ENCODE measurements around the gene HMCN2. TPM values are rescaled to one million over a fixed set of nuclear protein-coding genes. Genes with fewer than 3 reads are reported as not detected.

The HMCN2 gene
- total and polyA plus RNA-seq, 9 donors = 0.12 to 4.2 (median 0.98) TPM

- H3K4me1 ChIP-seq (ENCODE audit: insufficient read depth) = no peaks in the 10 kb centered on the region
- H3K27ac ChIP-seq = no peak overlapping the region
- no peak for DNase-seq
- TF ChIP-seq POLR2A (IDR thresholded peaks at IDR 0.05) (no peak), EP300 (IDR thresholded peaks at IDR 0.05) (no peak), CTCF (IDR thresholded peaks at IDR 0.05) (no peak)
- no peaks in the 10 kb centered on the region for H3K27me3 ChIP-seq
- H3K4me3 ChIP-seq = no peak overlapping the region
- H3K36me3 ChIP-seq = no peaks in the 10 kb centered on the region
- H3K9me3 ChIP-seq = no peaks in the 10 kb centered on the region
- intact Hi-C loops (cut with DNase I) = no loop called here
- WGBS, 3 donors = 64 to 69% (median 67%) methylated on average over 11 of the region's 11 CpGs
Observed at GRCh38 chr9:130295431-130295830, 29.9 kb downstream of the HMCN2 start.

- WGBS, 3 donors = 85 to 90% (median 89%) methylated on average over 10 of the region's 10 CpGs
- DNase-seq = no peak
- H3K36me3 ChIP-seq = no peaks in the 10 kb centered on the region
- H3K27ac ChIP-seq = no peak overlapping the region
- no peaks in the 10 kb centered on the region for H3K9me3 ChIP-seq
- H3K4me1 ChIP-seq (ENCODE audit: insufficient read depth) = no peaks in the 10 kb centered on the region
- TF ChIP-seq EP300 (IDR thresholded peaks at IDR 0.05) (no peak), CTCF (IDR thresholded peaks at IDR 0.05) (no peak), POLR2A (IDR thresholded peaks at IDR 0.05) (no peak)
- no peaks in the 10 kb centered on the region for H3K27me3 ChIP-seq
- H3K4me3 ChIP-seq = no peak overlapping the region
- intact Hi-C loops (cut with DNase I) = no loop called here
Observed at GRCh38 chr9:130295945-130296782, 30.6 kb downstream of the HMCN2 start.

DNA sequence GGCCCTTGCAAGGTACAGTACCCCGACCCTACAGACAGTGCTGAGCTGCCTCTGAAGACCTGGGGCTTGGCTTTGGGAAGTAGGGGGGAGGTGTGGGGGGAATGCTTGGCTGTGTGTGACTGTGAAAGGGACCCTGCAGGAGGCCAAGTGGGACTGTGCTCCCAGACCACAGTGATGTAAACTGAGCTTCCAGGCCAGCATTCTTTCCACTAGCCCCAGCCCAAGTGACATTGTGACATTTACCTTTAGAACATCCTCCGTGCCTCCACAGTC is 31.2 kb downstream of the HMCN2 start:
- no peak overlapping the region for H3K4me3 ChIP-seq
- no peak for TF ChIP-seq POLR2A (IDR thresholded peaks at IDR 0.05)
- TF ChIP-seq EP300 (IDR thresholded peaks at IDR 0.05) = no peak
- no peaks in the 10 kb centered on the region for H3K36me3 ChIP-seq
- no peaks in the 10 kb centered on the region for H3K27me3 ChIP-seq
- DNase-seq = no peak
- intact Hi-C loops (cut with DNase I) = no loop called here
- H3K9me3 ChIP-seq = no peaks in the 10 kb centered on the region
- H3K4me1 ChIP-seq (ENCODE audit: insufficient read depth) = no peaks in the 10 kb centered on the region
- 66 to 88% (median 76%) methylated on average over 2 of the region's 2 CpGs for WGBS, 3 donors
- no peak overlapping the region for H3K27ac ChIP-seq

- TF ChIP-seq CTCF (IDR thresholded peaks at IDR 0.05) = no peak
- no peak for TF ChIP-seq EP300 (IDR thresholded peaks at IDR 0.05)
- no peaks in the 10 kb centered on the region for H3K4me1 ChIP-seq (ENCODE audit: insufficient read depth)
- H3K36me3 ChIP-seq = no peaks in the 10 kb centered on the region
- intact Hi-C loops (cut with DNase I) = no loop called here
- H3K9me3 ChIP-seq = no peaks in the 10 kb centered on the region
- no peaks in the 10 kb centered on the region for H3K27me3 ChIP-seq
- DNase-seq = no peak
- H3K27ac ChIP-seq = no peak overlapping the region
- 49 to 53% (median 50%) methylated on average over 6 of the region's 6 CpGs for WGBS, 3 donors
- no peak overlapping the region for H3K4me3 ChIP-seq
Observed at GRCh38 chr9:130297371-130297770, 31.8 kb downstream of the HMCN2 start.

DNA sequence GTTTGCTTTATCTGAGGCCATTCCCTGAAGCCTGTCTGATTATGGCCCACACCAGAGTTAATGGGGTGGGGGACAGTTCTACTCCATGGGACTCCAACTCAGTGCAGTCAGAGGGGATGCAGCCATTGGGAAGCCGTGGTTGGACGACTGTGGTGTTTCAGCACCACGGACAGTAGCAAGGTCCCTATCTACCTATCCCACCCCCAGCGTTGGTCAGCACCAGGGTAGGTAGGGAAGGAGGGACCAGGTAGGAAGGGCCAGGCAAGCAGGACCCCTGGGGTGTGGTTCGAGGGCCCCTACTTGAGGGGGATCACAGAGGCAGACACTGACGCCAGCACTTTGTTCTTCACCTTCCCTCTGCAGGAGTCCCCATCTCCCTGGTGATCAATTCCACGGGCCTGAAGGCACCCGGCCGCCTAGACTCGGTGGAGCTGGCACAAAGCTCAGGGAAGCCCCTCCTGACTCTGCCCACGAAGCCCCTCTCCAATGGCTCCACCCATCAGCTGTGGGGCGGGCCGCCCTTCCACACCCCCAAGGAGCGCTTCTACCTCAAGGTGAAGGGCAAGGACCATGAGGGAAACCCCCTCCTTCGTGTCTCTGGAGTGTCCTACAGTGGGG is 33.2 kb downstream of the HMCN2 start:
- Histone ChIP-seq H3K9me3 (no peaks in the 10 kb centered on the region), H3K4me3 (no peak overlapping the region), H3K27me3 (no peaks in the 10 kb centered on the region), H3K27ac (no peak overlapping the region), H3K4me1 (ENCODE audit: insufficient read depth) (no peaks in the 10 kb centered on the region), H3K36me3 (no peaks in the 10 kb centered on the region)
- 48 to 58% (median 52%) methylated on average over 15 of the region's 15 CpGs for WGBS, 3 donors
- intact Hi-C loops (cut with DNase I) = no loop called here
- DNase-seq = no peak
- TF ChIP-seq CTCF (IDR thresholded peaks at IDR 0.05) (no peak), EP300 (IDR thresholded peaks at IDR 0.05) (no peak), POLR2A (IDR thresholded peaks at IDR 0.05) (no peak)

Data from ovary (tissue), 9 donors.